Activated CD8-positive, alpha-beta T cell treated with anti-CD3 and anti-CD28 coated beads, Interleukin-2, amount 10 ng/mL, durations not matched to agents 7 days and 5 days (primary cell): ENCODE results near the gene SHF. TPM values are rescaled to one million over a fixed set of nuclear protein-coding genes. Genes with fewer than 3 reads are reported as not detected.

Source experiments
- ATAC-seq: fragments of 150-1000 bp; cut with Tn5 transposase; one replicate; pipeline ENCODE4 v1.10.0; 2021; ENCODE audit warnings: moderate library complexity
- CTCF ChIA-PET: fragments of 350-600 bp; sonication (Branson Sonifier 250); formaldehyde crosslinking; loops from one replicate; lab custom pipeline; 2021; ENCODE audit warnings: antibody characterized with exemption; lab: Charles Lee
- POLR2A ChIA-PET: fragments of 350-600 bp; sonication (Branson Sonifier 250); formaldehyde crosslinking; loops from one replicate; lab custom pipeline; 2021; ENCODE audit warnings: antibody characterized with exemption; lab: Charles Lee
- DNase-seq: peaks from one replicate; pipeline ENCODE4 v3.0.0-alpha.2; 2020
- H3K27ac Mint-ChIP-seq: one replicate; pipeline ENCODE4 v1.8.0; 2021; ENCODE audit warnings: mild to moderate bottlenecking, mixed read lengths
- H3K27me3 Mint-ChIP-seq: one replicate; pipeline ENCODE4 v1.8.0; 2021; ENCODE audit warnings: low read depth, mixed read lengths
- H3K36me3 Mint-ChIP-seq: one replicate; pipeline ENCODE4 v1.8.0; 2021; ENCODE audit warnings: low read depth, mixed read lengths
- H3K4me1 Mint-ChIP-seq: one replicate; pipeline ENCODE4 v1.8.0; 2021; ENCODE audit warnings: low read depth, mixed read lengths
- H3K4me3 Mint-ChIP-seq: one replicate; pipeline ENCODE4 v1.8.0; 2021; ENCODE audit warnings: mild to moderate bottlenecking, mixed read lengths
- H3K9me3 Mint-ChIP-seq: one replicate; pipeline ENCODE4 v1.8.0; 2022; ENCODE audit warnings: mixed read lengths; ENCODE audit not compliant: insufficient read depth
- total RNA-seq, 2 experiments: library from RNA; stranded (reverse); gene quantifications; one replicate each; pipeline ENCODE4 v1.2.3, GENCODE V29; 2021

The SHF gene
- total RNA-seq, 2 experiments from 2014 or later = 0.57 to 1.3 TPM

GRCh38 chr15:45168751-45169551, 18.8 kb downstream of the SHF start:
- peaks cover 18% of the 10 kb centered on the region for H3K4me1 Mint-ChIP-seq
- H3K27ac Mint-ChIP-seq = no peak overlapping the region
- no peak overlapping the region for H3K4me3 Mint-ChIP-seq
- no peaks in the 10 kb centered on the region for H3K36me3 Mint-ChIP-seq
- no peaks in the 10 kb centered on the region for H3K27me3 Mint-ChIP-seq
- no peak for DNase-seq
- CTCF ChIA-PET = interaction anchor here (1.6 to 13.2 kb wide), 11 partner anchors 8 to 234 kb away, joined by 4 to 191 read pairs (median 7); a partner anchor contains a TSS
- no peak for ATAC-seq
- H3K9me3 Mint-ChIP-seq = no peaks in the 10 kb centered on the region
- POLR2A ChIA-PET = interaction anchor here (1.0 to 2.3 kb wide), 4 partner anchors 12 to 418 kb away, joined by 3 to 12 read pairs (median 6); no protein-coding TSS in a partner anchor

GRCh38 chr15:45168286-45168685, 19.5 kb downstream of the SHF start:
- DNase-seq (no peak), ATAC-seq (no peak)
- Mint-ChIP-seq H3K4me1 (peaks cover 20% of the 10 kb centered on the region), H3K36me3 (no peaks in the 10 kb centered on the region), H3K27ac (no peak overlapping the region), H3K27me3 (no peaks in the 10 kb centered on the region), H3K4me3 (no peak overlapping the region), H3K9me3 (no peaks in the 10 kb centered on the region)
- ChIA-PET CTCF (interaction anchor here (1.6 to 13.2 kb wide), 11 partner anchors 9 to 234 kb away, joined by 4 to 191 read pairs (median 8); a partner anchor contains a TSS), POLR2A (interaction anchor here (1.3 to 2.3 kb wide), 5 partner anchors 11 to 37 kb away, joined by 3 to 12 read pairs (median 6); partner anchors contain the start of gene SHF)

GRCh38 chr15:45167631-45168205, 20.0 kb downstream of the SHF start:
- CTCF ChIA-PET = interaction anchor here (1.0 to 13.2 kb wide), 13 partner anchors 10 to 235 kb away, joined by 4 to 191 read pairs (median 7); a partner anchor contains a TSS
- Mint-ChIP-seq H3K27ac (peak overlapping the region; percentile 75), H3K36me3 (no peaks in the 10 kb centered on the region), H3K9me3 (no peaks in the 10 kb centered on the region), H3K4me1 (peaks cover 20% of the 10 kb centered on the region), H3K4me3 (peak overlapping the region; percentile 67), H3K27me3 (no peaks in the 10 kb centered on the region)
- POLR2A ChIA-PET = interaction anchor here (0.9 to 2.3 kb wide), 9 partner anchors 8 to 234 kb away, joined by 3 to 12 read pairs (median 6); partner anchors contain the start of gene SHF
- no peak for ATAC-seq
- no peak for DNase-seq

GRCh38 chr15:45166834-45167630, 20.7 kb downstream of the SHF start:
- Mint-ChIP-seq H3K9me3 (no peaks in the 10 kb centered on the region), H3K27me3 (no peaks in the 10 kb centered on the region), H3K4me1 (peaks cover 20% of the 10 kb centered on the region), H3K36me3 (no peaks in the 10 kb centered on the region), H3K4me3 (peak overlapping the region; percentile 67), H3K27ac (peak overlapping the region; percentile 75)
- DNase-seq = peak; percentile 87
- ChIA-PET POLR2A (interaction anchor here (0.9 to 2.3 kb wide), 9 partner anchors 8 to 235 kb away, joined by 3 to 12 read pairs (median 6); partner anchors contain the start of gene SHF), CTCF (interaction anchor here (1.0 to 13.2 kb wide), 13 partner anchors 10 to 235 kb away, joined by 4 to 191 read pairs (median 7); a partner anchor contains a TSS)
- ATAC-seq = peak; percentile 91

GRCh38 chr15:45165536-45165935, 22.2 kb downstream of the SHF start:
- peak overlapping the region; percentile 78 for H3K4me3 Mint-ChIP-seq
- CTCF ChIA-PET = interaction anchor here (0.8 to 13.2 kb wide), 8 partner anchors 11 to 233 kb away, joined by 3 to 191 read pairs (median 4); no protein-coding TSS in a partner anchor
- no peak for ATAC-seq
- no peaks in the 10 kb centered on the region for H3K27me3 Mint-ChIP-seq
- no peak for DNase-seq
- POLR2A ChIA-PET = interaction anchor here (0.6 to 3.0 kb wide), 4 partner anchors 33 to 237 kb away, joined by 3 to 11 read pairs (median 6); no protein-coding TSS in a partner anchor
- no peaks in the 10 kb centered on the region for H3K9me3 Mint-ChIP-seq
- H3K27ac Mint-ChIP-seq = peak overlapping the region; percentile 83
- peaks cover 20% of the 10 kb centered on the region for H3K4me1 Mint-ChIP-seq
- no peaks in the 10 kb centered on the region for H3K36me3 Mint-ChIP-seq

- H3K27ac Mint-ChIP-seq = peak overlapping the region; percentile 83
- ATAC-seq (no peak), DNase-seq (no peak)
- peaks cover 20% of the 10 kb centered on the region for H3K4me1 Mint-ChIP-seq
- no peaks in the 10 kb centered on the region for H3K9me3 Mint-ChIP-seq
- H3K36me3 Mint-ChIP-seq = no peaks in the 10 kb centered on the region
- ChIA-PET CTCF (interaction anchor here (1.1 to 13.2 kb wide), 10 partner anchors 12 to 245 kb away, joined by 3 to 191 read pairs (median 8); no protein-coding TSS in a partner anchor), POLR2A (interaction anchor here (1.3 to 3.0 kb wide), 3 partner anchors 33 to 36 kb away, joined by 9 to 16 read pairs (median 11); no protein-coding TSS in a partner anchor)
- H3K27me3 Mint-ChIP-seq = no peaks in the 10 kb centered on the region
- H3K4me3 Mint-ChIP-seq = peak overlapping the region; percentile 13
These were observed 22.9 kb downstream of the SHF start for GRCh38 chr15:45164914-45165313.

GRCh38 chr15:45163508-45163856, 24.3 kb downstream of the SHF start:
- no peaks in the 10 kb centered on the region for H3K9me3 Mint-ChIP-seq
- DNase-seq (no peak), ATAC-seq (no peak)
- CTCF ChIA-PET = interaction anchor here (0.9 to 13.2 kb wide), 26 partner anchors 8 to 310 kb away, joined by 3 to 191 read pairs (median 6); a partner anchor contains a TSS
- peaks cover 20% of the 10 kb centered on the region for H3K4me1 Mint-ChIP-seq
- H3K27ac Mint-ChIP-seq = no peak overlapping the region
- no peaks in the 10 kb centered on the region for H3K36me3 Mint-ChIP-seq
- no peaks in the 10 kb centered on the region for H3K27me3 Mint-ChIP-seq
- POLR2A ChIA-PET = interaction anchor here (0.7 to 3.0 kb wide), 6 partner anchors 20 to 359 kb away, joined by 3 to 16 read pairs (median 8); a partner anchor contains a TSS
- no peak overlapping the region for H3K4me3 Mint-ChIP-seq

- peak; percentile 29 for ATAC-seq
- peak; percentile 78 for DNase-seq
- no peaks in the 10 kb centered on the region for H3K36me3 Mint-ChIP-seq
- ChIA-PET CTCF (interaction anchor here (0.8 to 13.2 kb wide), 27 partner anchors 9 to 423 kb away, joined by 3 to 191 read pairs (median 6); a partner anchor contains a TSS), POLR2A (interaction anchor here (0.7 to 3.0 kb wide), 6 partner anchors 17 to 240 kb away, joined by 3 to 16 read pairs (median 8); a partner anchor contains a TSS)
- H3K4me1 Mint-ChIP-seq = peaks cover 23% of the 10 kb centered on the region
- H3K27me3 Mint-ChIP-seq = no peaks in the 10 kb centered on the region
- H3K27ac Mint-ChIP-seq = no peak overlapping the region
- H3K9me3 Mint-ChIP-seq = no peaks in the 10 kb centered on the region
- no peak overlapping the region for H3K4me3 Mint-ChIP-seq
These were observed 24.8 kb downstream of the SHF start for GRCh38 chr15:45162771-45163507.

GRCh38 chr15:45161666-45162065, 26.1 kb downstream of the SHF start:
- Mint-ChIP-seq H3K36me3 (no peaks in the 10 kb centered on the region), H3K27me3 (no peaks in the 10 kb centered on the region), H3K27ac (no peak overlapping the region), H3K4me1 (peaks cover 23% of the 10 kb centered on the region), H3K4me3 (no peak overlapping the region), H3K9me3 (no peaks in the 10 kb centered on the region)
- DNase-seq (no peak), ATAC-seq (no peak)
- ChIA-PET POLR2A (interaction anchor here (0.6 kb wide), 1 partner anchor 566 kb away, joined by 3 read pairs; no protein-coding TSS in a partner anchor), CTCF (interaction anchor here (1.0 to 13.2 kb wide), 3 partner anchors 44 to 236 kb away, joined by 3 to 191 read pairs (median 50); no protein-coding TSS in a partner anchor)

- DNase-seq (no peak), ATAC-seq (peak; percentile 50)
- ChIA-PET POLR2A (no interaction called here), CTCF (no interaction called here)
- Mint-ChIP-seq H3K4me3 (no peak overlapping the region), H3K4me1 (peaks cover 6% of the 10 kb centered on the region), H3K36me3 (no peaks in the 10 kb centered on the region), H3K27me3 (no peaks in the 10 kb centered on the region), H3K9me3 (no peaks in the 10 kb centered on the region), H3K27ac (no peak overlapping the region)
These were observed 29.8 kb downstream of the SHF start for GRCh38 chr15:45157974-45158373.
